ENCODE measurements around the gene NRP1. TPM values are rescaled to one million over a fixed set of nuclear protein-coding genes. Genes with fewer than 3 reads are reported as not detected.

The NRP1 gene
- total and polyA plus RNA-seq, 2 of the 8 experiments (the other 6 are each of a cell fraction or from before 2014, with no cell fraction given) = 1.2 to 2.1 TPM

DNA sequence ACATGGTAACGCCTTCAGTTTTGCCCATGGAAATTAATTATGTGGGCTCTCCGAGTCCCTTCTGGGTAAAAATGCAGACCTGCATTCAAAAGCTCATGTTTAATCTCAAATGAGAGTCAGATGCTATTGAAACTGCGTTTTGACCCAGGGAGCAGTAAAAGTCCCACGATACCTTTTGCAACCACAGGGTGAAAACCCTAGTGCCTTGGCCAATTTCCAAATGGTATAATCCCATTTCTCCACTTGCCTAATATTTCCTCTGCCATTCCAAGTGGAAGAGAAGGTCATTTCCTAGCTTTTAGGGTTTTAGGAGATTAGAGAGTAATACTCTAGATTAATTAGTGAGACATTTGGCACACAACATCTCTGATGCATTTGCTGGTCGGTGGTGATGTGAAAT, 132.5 kb downstream of the NRP1 start:
- Histone ChIP-seq H3K9me3 (ENCODE audit: insufficient read depth in 2 of 2, low read depth in 1 of 2, low read length in 1 of 2) (no peaks in the 10 kb centered on the region), H3K4me3 (ENCODE audit: extremely low read depth in 1 of 4, insufficient read depth in 2 of 4, low read depth in 3 of 4, low read length in 4 of 4) (no peak overlapping the region), H3K79me1 (ENCODE audit: low read depth, low read length) (no peaks in the 10 kb centered on the region), H3K4me1 (replicated peaks in 1 of 4; ENCODE audit: control insufficient read depth in 3 of 4, insufficient read depth in 4 of 4, low read length in 3 of 4) (peaks cover 0 to 3% (median 0%) of the 10 kb centered on the region in 4 experiments; a peak in 1 of 7 replicates), H2AFZ (ENCODE audit: low read length) (no peak overlapping the region), H3K18ac (ENCODE audit: extremely low read depth, low read length) (no peak overlapping the region), H4K91ac (replicated peaks; ENCODE audit: insufficient read length, low read length) (no peak overlapping the region), H4K20me1 (replicated peaks in 1 of 2; ENCODE audit: control insufficient read depth in 1 of 2, insufficient read depth in 2 of 2, low read length in 2 of 2) (no peaks in the 10 kb centered on the region), H3K23ac (ENCODE audit: insufficient read length) (no peak overlapping the region), H3K4me2 (ENCODE audit: insufficient read depth in 1 of 2, low read depth in 2 of 2, low read length in 2 of 2) (no peak overlapping the region), H2BK5ac (ENCODE audit: low read depth, low read length) (no peak overlapping the region), H2BK120ac (replicated peaks; ENCODE audit: low read depth, low read length) (no peak overlapping the region), H4K8ac (ENCODE audit: extremely low read depth, insufficient read depth, low read length) (no peak overlapping the region), H2BK15ac (ENCODE audit: low read length) (no peak overlapping the region), H3K36me3 (ENCODE audit: control insufficient read depth in 2 of 4, insufficient read depth in 4 of 4, low read length in 3 of 4) (no peaks in the 10 kb centered on the region), H4K5ac (ENCODE audit: insufficient read length, low read depth, low read length) (no peak overlapping the region), H3K9ac (replicated peaks in 1 of 4; ENCODE audit: extremely low read depth in 1 of 4, low read depth in 3 of 4, low read length in 3 of 4) (no peak overlapping the region), H3K4ac (replicated peaks; ENCODE audit: insufficient read length, low read depth, low read length) (no peak overlapping the region), H2AK5ac (ENCODE audit: low read depth, low read length) (no peak overlapping the region), H2BK20ac (ENCODE audit: low read length) (no peak overlapping the region), H3K23me2 (ENCODE audit: low read depth, low read length) (no peaks in the 10 kb centered on the region), H3K14ac (ENCODE audit: insufficient read length) (no peak overlapping the region), H3K27me3 (replicated peaks in 1 of 4; ENCODE audit: control insufficient read depth in 3 of 4, extremely low read depth in 1 of 4, insufficient read depth in 3 of 4, low read length in 3 of 4) (no peaks in the 10 kb centered on the region), H3K56ac (replicated peaks; ENCODE audit: insufficient read length, low read depth, low read length) (no peak overlapping the region), H3K79me2 (ENCODE audit: control insufficient read depth in 1 of 2, insufficient read depth in 2 of 2, low read length in 2 of 2) (no peaks in the 10 kb centered on the region), H2BK12ac (ENCODE audit: low read depth, low read length) (no peak overlapping the region), H3K27ac (ENCODE audit: low read depth, low read length) (no peak overlapping the region)
- TF ChIP-seq CBX8 (IDR thresholded peaks at IDR 0.05; ENCODE audit: borderline replicate concordance, low read depth, low read length) (no peak), KDM5A (IDR thresholded peaks at IDR 0.05; ENCODE audit: low read length) (no peak), MAFK (IDR thresholded peaks at IDR 0.05; ENCODE audit: low read depth, low read length) (no peak), EZH2 (IDR thresholded peaks at IDR 0.05; ENCODE audit: low read depth, low read length, severe bottlenecking) (no peak), EGR1 (IDR thresholded peaks at IDR 0.05; ENCODE audit: borderline replicate concordance, low read depth, low read length) (no peak), NRF1 (IDR thresholded peaks at IDR 0.05; ENCODE audit: low read depth, low read length) (no peak), BACH1 (IDR thresholded peaks at IDR 0.05; ENCODE audit: low read length) (no peak), RAD21 (IDR thresholded peaks at IDR 0.05 in 1 of 2, conservative IDR thresholded peaks at IDR 0.05 in 1 of 2; ENCODE audit: low read depth in 2 of 2, low read length in 2 of 2) (no peak), JUND (IDR thresholded peaks at IDR 0.05; ENCODE audit: low read length) (no peak)
- POLR2A ChIA-PET (ENCODE audit: partially characterized antibody) = no interaction called here
- FAIRE-seq = no peak
- DNase-seq (ENCODE audit: low read depth in 1 of 2, low spot score in 2 of 2) = no peak
- CTCF ChIA-PET (ENCODE audit: partially characterized antibody) = interaction anchor here (1.1 to 2.4 kb wide), 2 partner anchors 8 to 75 kb away, joined by 3 to 15 read pairs; no protein-coding TSS in a partner anchor
- 68% methylated on average over 5 of the region's 5 CpGs; no CpG with 5 or more reads in 1 of the 2 experiments for WGBS, 2 experiments (ENCODE audit: extremely low coverage in 1 of 2, insufficient coverage in 1 of 2, insufficient read length in 1 of 2, insufficient replicate concordance in 2 of 2, low coverage in 1 of 2, low lambda C conversion rate in 2 of 2, missing lambda C conversion rate in 1 of 2)
